ENCODE measurements around the gene HACE1. TPM values are rescaled to one million over a fixed set of nuclear protein-coding genes. Genes with fewer than 3 reads are reported as not detected.

The HACE1 gene
- total RNA-seq, 1 donor, result 9.3 TPM

- no peaks in the 10 kb centered on the region for H3K9me3 ChIP-seq (ENCODE audit: low read depth, low read length)
- H3K4me3 ChIP-seq (ENCODE audit: low read length), result no peak overlapping the region
- H3K4me1 ChIP-seq (ENCODE audit: insufficient read depth, low read length), result no peaks in the 10 kb centered on the region
- H3K27me3 ChIP-seq (ENCODE audit: insufficient read depth, low read length), result no peaks in the 10 kb centered on the region
These were observed 167.7 kb downstream of the HACE1 start for GRCh38 chr6:104692008-104692407.

GRCh38 chr6:104689551-104690205 lies 170.0 kb downstream of the HACE1 start:
- no peaks in the 10 kb centered on the region for H3K9me3 ChIP-seq (ENCODE audit: low read depth, low read length)
- no peaks in the 10 kb centered on the region for H3K4me1 ChIP-seq (ENCODE audit: insufficient read depth, low read length)
- no peaks in the 10 kb centered on the region for H3K27me3 ChIP-seq (ENCODE audit: insufficient read depth, low read length)
- no peak overlapping the region for H3K4me3 ChIP-seq (ENCODE audit: low read length)

GRCh38 chr6:104688283-104688969 lies 171.3 kb downstream of the HACE1 start:
- Histone ChIP-seq H3K4me3 (ENCODE audit: low read length) (no peak overlapping the region), H3K4me1 (ENCODE audit: insufficient read depth, low read length) (no peaks in the 10 kb centered on the region), H3K9me3 (ENCODE audit: low read depth, low read length) (no peaks in the 10 kb centered on the region), H3K27me3 (ENCODE audit: insufficient read depth, low read length) (no peaks in the 10 kb centered on the region)

- H3K4me3 ChIP-seq (ENCODE audit: low read length), result no peak overlapping the region
- H3K27me3 ChIP-seq (ENCODE audit: insufficient read depth, low read length), result no peaks in the 10 kb centered on the region
- no peaks in the 10 kb centered on the region for H3K4me1 ChIP-seq (ENCODE audit: insufficient read depth, low read length)
These were observed 173.1 kb downstream of the HACE1 start for GRCh38 chr6:104686550-104687175.

GRCh38 chr6:104685871-104686549 lies 173.7 kb downstream of the HACE1 start:
- Histone ChIP-seq H3K9me3 (ENCODE audit: low read depth, low read length) (no peaks in the 10 kb centered on the region), H3K4me3 (ENCODE audit: low read length) (no peak overlapping the region), H3K4me1 (ENCODE audit: insufficient read depth, low read length) (no peaks in the 10 kb centered on the region), H3K27me3 (ENCODE audit: insufficient read depth, low read length) (no peaks in the 10 kb centered on the region)

More at GRCh38 chr6:104686550-104687175, 173.1 kb downstream of the HACE1 start:
- no peaks in the 10 kb centered on the region for H3K9me3 ChIP-seq (ENCODE audit: low read depth, low read length)

GRCh38 chr6:104684911-104685415 lies 174.8 kb downstream of the HACE1 start:
- Histone ChIP-seq H3K4me1 (ENCODE audit: insufficient read depth, low read length) (no peaks in the 10 kb centered on the region), H3K4me3 (ENCODE audit: low read length) (no peak overlapping the region), H3K27me3 (ENCODE audit: insufficient read depth, low read length) (no peaks in the 10 kb centered on the region), H3K9me3 (ENCODE audit: low read depth, low read length) (no peaks in the 10 kb centered on the region)

DNA sequence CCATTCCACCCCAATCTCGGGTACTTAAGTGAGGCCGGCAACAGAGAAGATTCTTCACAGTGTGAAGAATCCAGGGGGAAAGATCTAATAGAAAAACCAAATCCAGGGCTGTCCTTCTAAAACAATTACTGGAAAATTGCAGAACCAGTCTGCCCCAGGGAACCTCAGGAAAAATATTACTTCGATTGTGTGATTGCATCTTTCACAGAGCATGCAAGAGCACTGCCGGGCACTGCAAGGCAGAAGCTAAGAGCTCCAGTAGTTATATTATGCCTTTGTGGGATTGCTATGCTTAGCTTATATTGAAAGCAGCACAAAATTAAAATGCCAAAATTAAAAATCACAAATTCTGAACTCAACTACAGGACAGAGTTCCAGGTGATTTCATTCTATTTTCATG lies 175.9 kb downstream of the HACE1 start:
- Histone ChIP-seq H3K4me3 (ENCODE audit: low read length) (no peak overlapping the region), H3K4me1 (ENCODE audit: insufficient read depth, low read length) (no peaks in the 10 kb centered on the region), H3K9me3 (ENCODE audit: low read depth, low read length) (no peaks in the 10 kb centered on the region), H3K27me3 (ENCODE audit: insufficient read depth, low read length) (no peaks in the 10 kb centered on the region)

- no peak overlapping the region for H3K4me3 ChIP-seq (ENCODE audit: low read length)
- H3K4me1 ChIP-seq (ENCODE audit: insufficient read depth, low read length), result no peaks in the 10 kb centered on the region
- no peaks in the 10 kb centered on the region for H3K27me3 ChIP-seq (ENCODE audit: insufficient read depth, low read length)
- no peaks in the 10 kb centered on the region for H3K9me3 ChIP-seq (ENCODE audit: low read depth, low read length)
These were observed 176.7 kb downstream of the HACE1 start for GRCh38 chr6:104682722-104683643.

GRCh38 chr6:104680539-104680938 lies 179.2 kb downstream of the HACE1 start:
- no peaks in the 10 kb centered on the region for H3K27me3 ChIP-seq (ENCODE audit: insufficient read depth, low read length)
- no peaks in the 10 kb centered on the region for H3K9me3 ChIP-seq (ENCODE audit: low read depth, low read length)
- H3K4me1 ChIP-seq (ENCODE audit: insufficient read depth, low read length), result no peaks in the 10 kb centered on the region
- H3K4me3 ChIP-seq (ENCODE audit: low read length), result no peak overlapping the region

- no peaks in the 10 kb centered on the region for H3K27me3 ChIP-seq (ENCODE audit: insufficient read depth, low read length)
- H3K4me1 ChIP-seq (ENCODE audit: insufficient read depth, low read length), result no peaks in the 10 kb centered on the region
- no peak overlapping the region for H3K4me3 ChIP-seq (ENCODE audit: low read length)
- no peaks in the 10 kb centered on the region for H3K9me3 ChIP-seq (ENCODE audit: low read depth, low read length)
These were observed 179.7 kb downstream of the HACE1 start for GRCh38 chr6:104679971-104680370.

Other genes starting within 250 kb of the HACE1 start
- gene LIN28B, start 97.2 kb upstream of the HACE1 start, total RNA-seq, result not detected